ENCODE data around the gene SPATA16. TPM values are rescaled to one million over a fixed set of nuclear protein-coding genes. Genes with fewer than 3 reads are reported as not detected.

SPATA16 gene
- total and polyA plus RNA-seq, 2 donors (not counting 1 experiment from before 2014, with no cell fraction given), result not detected

GRCh38 chr3:172953571-172953970 lies 187.5 kb downstream of the SPATA16 start:
- no peak overlapping the region for H3K4me3 Mint-ChIP-seq
- H3K79me2 ChIP-seq (ENCODE audit: control insufficient read depth, insufficient read depth, low read length), result no peaks in the 10 kb centered on the region
- H3K27me3 ChIP-seq (replicated peaks in 1 of 4; ENCODE audit: control extremely low read depth in 1 of 4, control insufficient read depth in 3 of 4, insufficient read depth in 4 of 4, low read length in 3 of 4), result no peaks in the 10 kb centered on the region
- DNase-seq (no peak), ATAC-seq (ENCODE audit: low read depth) (no peak)
- no peak overlapping the region for H3K4me3 ChIP-seq (ENCODE audit: control extremely low read depth in 1 of 5, extremely low read depth in 1 of 5, insufficient read depth in 1 of 5, low read depth in 2 of 5, low read length in 4 of 5)
- no peaks in the 10 kb centered on the region for H3K4me1 Mint-ChIP-seq
- no peaks in the 10 kb centered on the region for H3K9me3 Mint-ChIP-seq (ENCODE audit: insufficient read depth)
- ChIA-PET POLR2A (no interaction called here), CTCF (no interaction called here)
- no peak overlapping the region for H3K4me2 ChIP-seq (replicated peaks; ENCODE audit: low read depth, low read length, poor library complexity, severe bottlenecking)
- no peaks in the 10 kb centered on the region for H4K20me1 ChIP-seq (ENCODE audit: control insufficient read depth, insufficient read depth, low read length, poor library complexity, severe bottlenecking)
- TF ChIP-seq CTCF (IDR thresholded peaks at IDR 0.05), result no peak
- TF ChIP-seq EZH2 (IDR thresholded peaks at IDR 0.05; ENCODE audit: borderline replicate concordance, insufficient read depth, low read depth, low read length, poor library complexity, severe bottlenecking), result no peak
- no peaks in the 10 kb centered on the region for H3K9me3 ChIP-seq (ENCODE audit: control extremely low read depth in 1 of 3, control insufficient read depth in 2 of 3, insufficient read depth in 1 of 3, low read length in 2 of 3)
- no peak overlapping the region for H3K9ac ChIP-seq (ENCODE audit: low read length)
- H3K27ac ChIP-seq (ENCODE audit: low read length in 2 of 2), result no peak overlapping the region
- no peaks in the 10 kb centered on the region for H3K27me3 Mint-ChIP-seq
- no peaks in the 10 kb centered on the region for H3K4me1 ChIP-seq (ENCODE audit: control insufficient read depth in 2 of 2, insufficient read depth in 2 of 2, low read length in 2 of 2)
- H3K27ac Mint-ChIP-seq, result no peak overlapping the region
- no peak overlapping the region for H2AFZ ChIP-seq (ENCODE audit: insufficient read depth, low read depth, low read length, poor library complexity, severe bottlenecking)
- H3K36me3 ChIP-seq (replicated peaks in 1 of 2; ENCODE audit: control extremely low read depth in 1 of 2, control insufficient read depth in 1 of 2, extremely low read depth in 1 of 2, insufficient read depth in 2 of 2, low read length in 1 of 2), result no peaks in the 10 kb centered on the region
- WGBS (ENCODE audit: insufficient coverage), result 17% methylated on average over 1 of the region's 2 CpGs
- intact Hi-C loops (cut with micrococcal nuclease), result no loop called here

- intact Hi-C loops (cut with micrococcal nuclease), result no loop called here
- Histone ChIP-seq H3K4me1 (ENCODE audit: control insufficient read depth in 2 of 2, insufficient read depth in 2 of 2, low read length in 2 of 2) (no peaks in the 10 kb centered on the region), H3K36me3 (replicated peaks in 1 of 2; ENCODE audit: control extremely low read depth in 1 of 2, control insufficient read depth in 1 of 2, extremely low read depth in 1 of 2, insufficient read depth in 2 of 2, low read length in 1 of 2) (no peaks in the 10 kb centered on the region), H3K9ac (ENCODE audit: low read length) (no peak overlapping the region), H3K9me3 (ENCODE audit: control extremely low read depth in 1 of 3, control insufficient read depth in 2 of 3, insufficient read depth in 1 of 3, low read length in 2 of 3) (peaks cover 0 to 3% (median 0%) of the 10 kb centered on the region in 3 donors), H3K27ac (ENCODE audit: low read length in 2 of 2) (no peak overlapping the region), H3K4me2 (replicated peaks; ENCODE audit: low read depth, low read length, poor library complexity, severe bottlenecking) (no peak overlapping the region), H2AFZ (ENCODE audit: insufficient read depth, low read depth, low read length, poor library complexity, severe bottlenecking) (no peak overlapping the region), H4K20me1 (ENCODE audit: control insufficient read depth, insufficient read depth, low read length, poor library complexity, severe bottlenecking) (no peaks in the 10 kb centered on the region), H3K4me3 (ENCODE audit: control extremely low read depth in 1 of 5, extremely low read depth in 1 of 5, insufficient read depth in 1 of 5, low read depth in 2 of 5, low read length in 4 of 5) (no peak overlapping the region), H3K27me3 (replicated peaks in 1 of 4; ENCODE audit: control extremely low read depth in 1 of 4, control insufficient read depth in 3 of 4, insufficient read depth in 4 of 4, low read length in 3 of 4) (no peaks in the 10 kb centered on the region), H3K79me2 (ENCODE audit: control insufficient read depth, insufficient read depth, low read length) (no peaks in the 10 kb centered on the region)
- no peaks in the 10 kb centered on the region for H3K4me1 Mint-ChIP-seq
- no peak for ATAC-seq (ENCODE audit: low read depth)
- TF ChIP-seq EZH2 (IDR thresholded peaks at IDR 0.05; ENCODE audit: borderline replicate concordance, insufficient read depth, low read depth, low read length, poor library complexity, severe bottlenecking) (no peak), CTCF (IDR thresholded peaks at IDR 0.05) (no peak)
- H3K27me3 Mint-ChIP-seq, result no peaks in the 10 kb centered on the region
- POLR2A ChIA-PET, result no interaction called here
- WGBS (ENCODE audit: insufficient coverage), result no CpG with 5 or more reads among the region's 2 CpGs
- H3K27ac Mint-ChIP-seq, result no peak overlapping the region
- CTCF ChIA-PET, result no interaction called here
- peaks cover 2% of the 10 kb centered on the region for H3K9me3 Mint-ChIP-seq (ENCODE audit: insufficient read depth)
- DNase-seq, result no peak
- H3K4me3 Mint-ChIP-seq, result no peak overlapping the region
Measured at GRCh38 chr3:172951511-172951910, 189.5 kb downstream of the SPATA16 start.

Data from B cell (primary cell).